Stimulated activated CD4-positive, alpha-beta T cell treated with anti-CD3 and anti-CD28 coated beads, Interleukin-1b, Interleukin-23, amount 100 ng/mL, for 4 hours (primary cell): Measurements from ENCODE around the gene PNPLA6.
"Not testable (repeated sequence)": the region's sequence is repeated elsewhere in the genome, so short reads cannot be mapped to it uniquely, and the experiment has no call there.

Experiments
- DNase-seq, 2 donors: peaks; one replicate each; pipeline ENCODE4 v3.0.0-alpha.2; 2020; ENCODE audit warnings: low read depth in 2 of 2

PNPLA6 gene

GRCh38 chr19:7533281-7533885, 2.1 kb upstream of the PNPLA6 start:
- DNase-seq: no peak

GRCh38 chr19:7533925-7534480, 1.5 kb upstream of the PNPLA6 start:
- DNase-seq: peak; percentile 74 to 75

- peak in 1 of 2 donors; percentile 22 for DNase-seq
These were observed 928 bp upstream of the PNPLA6 start for GRCh38 chr19:7534531-7535046.

GRCh38 chr19:7535998-7536695, 630 bp downstream of the PNPLA6 start:
- no peak for DNase-seq

GRCh38 chr19:7538990-7539389, 3.5 kb downstream of the PNPLA6 start:
- not testable (repeated sequence) for DNase-seq

- DNase-seq: no peak
These were observed 4.4 kb downstream of the PNPLA6 start for GRCh38 chr19:7539827-7540425.

GRCh38 chr19:7540761-7541474, 5.4 kb downstream of the PNPLA6 start:
- no peak for DNase-seq

- DNase-seq: no peak
These were observed 5.9 kb downstream of the PNPLA6 start for GRCh38 chr19:7541475-7541824.

- no peak for DNase-seq
These were observed 6.4 kb downstream of the PNPLA6 start for GRCh38 chr19:7541828-7542443.

- DNase-seq: no peak
These were observed 7.2 kb downstream of the PNPLA6 start for GRCh38 chr19:7542556-7543348.

- no peak for DNase-seq
These were observed 9.1 kb downstream of the PNPLA6 start for GRCh38 chr19:7544626-7545025.

- DNase-seq: no peak
These were observed 9.8 kb downstream of the PNPLA6 start for GRCh38 chr19:7545300-7545699.

GRCh38 chr19:7545904-7546303, 10.4 kb downstream of the PNPLA6 start:
- DNase-seq: no peak

- DNase-seq: no peak
These were observed 11.6 kb downstream of the PNPLA6 start for GRCh38 chr19:7547159-7547558.

GRCh38 chr19:7549429-7550148, 14.1 kb downstream of the PNPLA6 start:
- no peak for DNase-seq

- DNase-seq: no peak
These were observed 14.8 kb downstream of the PNPLA6 start for GRCh38 chr19:7550169-7550770.

GRCh38 chr19:7550987-7551761, 15.7 kb downstream of the PNPLA6 start:
- no peak for DNase-seq

- no peak for DNase-seq
These were observed 17.3 kb downstream of the PNPLA6 start for GRCh38 chr19:7552781-7553180.

- DNase-seq: no peak
These were observed 19.0 kb downstream of the PNPLA6 start for GRCh38 chr19:7554565-7554964.
